ENCODE results near the gene CNTNAP2.

CNTNAP2 gene

DNA sequence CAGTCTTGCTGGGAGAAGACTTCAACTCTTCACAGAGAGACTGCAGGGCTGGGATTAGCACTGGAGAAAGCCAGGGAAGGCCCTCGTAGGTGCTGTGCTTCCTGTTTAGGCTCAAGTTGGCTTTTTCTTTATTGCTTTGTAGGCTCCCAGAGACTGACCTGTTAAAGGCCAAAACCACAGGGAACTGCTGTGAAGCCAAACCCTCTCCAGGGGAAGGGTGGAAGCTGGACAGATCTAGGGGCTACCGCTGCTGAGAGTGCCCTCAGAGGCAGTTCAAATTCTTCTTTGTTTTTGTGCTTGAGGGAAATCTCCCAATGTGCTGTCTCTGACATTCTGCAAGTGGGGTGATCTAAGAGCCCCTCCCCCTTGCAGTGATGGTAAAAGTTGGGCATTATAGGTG is 198.4 kb downstream of the CNTNAP2 start:
- no peak for DNase-seq

DNA sequence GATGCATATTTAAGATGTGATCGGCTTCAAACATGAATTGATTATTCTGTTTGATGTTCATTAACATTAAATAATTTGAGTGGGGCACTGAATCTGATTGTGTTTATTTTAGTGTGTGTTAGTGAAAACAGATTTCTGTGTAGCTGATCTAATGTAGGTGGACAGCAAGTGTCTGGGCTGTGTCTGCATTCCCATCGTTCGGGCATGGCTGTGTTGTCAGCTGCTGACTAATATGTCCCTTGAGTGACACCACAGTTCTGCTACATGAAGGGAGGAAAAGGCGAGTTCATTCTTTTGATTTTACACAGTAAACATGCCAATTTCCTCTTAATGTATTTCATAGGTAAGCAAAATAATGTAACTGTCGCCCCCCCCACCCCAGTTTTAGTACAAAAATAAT is 203.0 kb downstream of the CNTNAP2 start:
- DNase-seq = no peak

DNA sequence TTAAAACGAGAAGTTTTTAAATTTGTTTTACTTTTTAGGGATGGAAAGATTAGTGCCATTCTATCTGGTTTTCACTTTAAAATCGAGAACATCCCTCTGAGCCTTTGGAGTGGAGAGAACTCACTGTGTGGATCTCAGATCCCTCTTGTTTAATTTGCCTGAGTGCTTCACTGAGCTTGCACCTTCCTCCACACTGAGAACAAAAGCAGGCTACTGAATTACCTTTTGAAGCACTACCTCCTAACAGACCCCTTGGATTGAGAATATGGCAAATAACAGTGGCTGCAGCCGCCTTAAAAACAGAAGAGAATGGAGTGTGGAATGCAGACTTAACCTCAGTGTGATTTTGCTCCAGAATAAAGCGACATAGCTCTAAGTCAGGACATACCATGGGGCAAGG is 204.7 kb downstream of the CNTNAP2 start:
- DNase-seq = no peak

DNA sequence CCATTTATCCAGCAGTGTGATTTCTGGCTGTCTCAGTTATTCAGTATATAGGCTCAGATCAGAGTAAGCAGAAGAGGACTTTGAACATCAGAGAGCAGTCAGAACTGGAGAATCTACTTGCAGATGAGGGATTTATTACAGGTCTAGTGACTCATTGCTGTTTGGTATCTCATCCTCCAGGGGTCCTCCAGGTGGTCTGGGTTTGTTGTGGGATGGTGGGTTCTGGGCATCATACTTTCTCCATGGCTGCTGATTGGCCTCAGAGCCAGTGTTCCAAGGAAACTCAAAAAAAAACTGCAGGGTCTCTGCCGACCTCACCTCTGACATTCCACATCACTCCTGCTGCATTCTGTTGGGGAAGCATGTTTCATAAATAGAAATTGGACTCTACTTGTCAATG is 214.8 kb downstream of the CNTNAP2 start:
- no peak for DNase-seq

DNA sequence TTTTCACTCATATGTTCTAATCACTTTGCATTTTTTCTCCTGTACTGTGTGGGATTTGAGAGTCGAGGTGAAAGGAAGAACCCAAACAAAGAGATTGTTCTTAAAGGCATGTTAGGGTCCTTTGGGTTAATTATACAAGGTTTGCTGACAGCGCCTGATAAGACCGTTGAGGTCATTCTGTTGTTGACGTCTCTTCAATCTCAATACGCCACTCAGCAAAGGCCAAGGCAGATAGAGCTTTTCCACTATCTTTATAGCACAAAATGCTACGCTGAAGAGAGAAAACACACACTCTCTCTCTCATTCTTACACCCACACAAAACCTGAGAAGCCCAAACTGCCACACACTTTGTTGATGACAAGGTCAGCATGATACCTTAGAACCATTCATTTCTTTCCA is 228.7 kb downstream of the CNTNAP2 start:
- no peak for DNase-seq

DNA sequence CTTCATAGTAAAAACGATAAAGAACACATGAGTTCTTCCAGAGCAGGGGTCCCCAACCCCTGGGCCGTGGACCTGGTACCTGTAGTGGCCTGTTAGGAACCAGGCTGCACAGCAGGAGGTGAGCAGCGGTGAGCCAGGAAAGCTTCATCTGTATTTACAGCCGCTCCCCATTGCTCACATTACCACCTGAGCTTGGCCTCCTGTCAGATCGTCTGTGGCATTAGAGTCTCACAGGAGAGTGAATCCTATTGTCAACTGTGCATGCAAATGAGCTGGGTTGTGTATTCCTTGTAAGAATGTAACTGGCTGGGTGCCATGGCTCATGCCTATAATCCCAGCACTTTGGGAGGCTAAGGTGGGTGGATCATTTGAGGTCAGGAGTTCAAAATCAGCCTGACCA is 229.5 kb downstream of the CNTNAP2 start:
- no peak for DNase-seq

DNA sequence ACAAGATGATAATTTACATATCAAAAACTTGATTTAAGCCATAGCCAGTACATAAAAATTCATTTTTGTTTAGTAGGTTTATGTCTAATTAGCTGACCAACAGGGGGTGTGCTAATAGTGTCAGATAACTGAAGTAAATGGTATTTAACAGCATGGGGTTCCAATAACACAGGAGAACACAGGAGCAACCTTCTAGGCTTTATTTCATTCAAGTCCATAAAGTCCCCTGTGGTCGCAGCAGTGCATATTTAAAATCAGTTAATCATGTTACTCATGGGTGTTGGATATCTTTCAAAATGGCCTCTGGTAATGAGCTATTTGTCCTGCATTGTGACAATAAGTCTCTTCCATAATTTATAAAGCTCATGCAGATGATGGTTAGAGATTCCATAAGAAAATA is 238.6 kb downstream of the CNTNAP2 start:
- DNase-seq = no peak

DNA sequence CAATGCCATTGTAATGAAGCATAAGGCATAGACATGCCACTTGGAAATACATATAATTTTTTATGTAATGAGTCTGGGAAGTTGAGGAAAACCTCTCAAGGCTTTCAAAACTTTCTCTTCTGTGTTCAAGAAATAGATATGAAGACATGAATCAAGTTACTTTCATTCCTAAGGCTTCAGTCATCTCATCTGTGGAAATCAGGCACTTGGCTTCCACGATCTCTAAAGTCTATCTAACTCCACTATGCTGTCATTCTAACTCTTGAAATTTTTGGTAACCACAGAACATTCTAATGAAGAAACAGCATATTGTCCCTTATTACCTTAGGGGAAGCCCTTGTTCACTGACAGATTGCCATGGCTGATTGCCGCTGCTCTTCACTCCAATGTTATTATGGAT is 242.6 kb downstream of the CNTNAP2 start:
- no peak for DNase-seq

DNA sequence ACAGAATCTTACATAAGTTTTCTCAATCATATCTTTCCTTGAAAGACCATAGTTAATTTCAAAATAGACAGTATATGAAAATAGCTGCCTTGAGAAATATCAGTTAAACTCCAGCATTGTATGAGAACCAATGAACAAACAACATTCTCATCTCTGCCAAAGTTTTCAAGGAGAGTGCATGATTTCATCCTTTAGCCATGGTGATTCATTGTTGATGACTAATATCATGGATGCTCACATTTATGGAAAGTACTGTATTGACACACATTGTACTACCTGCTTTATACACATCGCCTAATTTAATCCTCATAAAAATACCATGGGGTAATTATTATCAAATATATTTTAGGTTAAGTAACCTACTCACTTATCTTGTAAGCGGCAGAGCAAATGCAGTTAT is 250.3 kb downstream of the CNTNAP2 start:
- no peak for DNase-seq

DNA sequence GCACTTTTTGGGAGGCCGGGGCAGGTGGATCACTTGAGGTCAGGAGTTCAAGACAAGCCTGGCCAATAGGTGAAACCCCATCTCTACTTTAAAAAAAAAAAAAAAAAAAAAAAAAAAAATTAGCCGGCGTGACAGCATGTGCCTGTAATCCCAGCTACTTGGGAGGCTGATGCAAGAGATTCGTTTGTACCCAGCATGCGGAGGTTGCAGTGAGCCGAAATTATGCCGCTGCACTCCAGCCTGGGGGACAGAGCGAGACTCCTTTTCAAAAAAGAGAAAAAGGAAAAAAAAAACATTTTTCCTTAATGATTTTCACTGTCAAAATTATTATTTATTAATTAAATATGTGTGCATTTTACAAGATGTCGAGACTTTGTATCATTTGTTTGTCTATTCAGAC is 253.6 kb downstream of the CNTNAP2 start:
- DNase-seq = no peak

DNA sequence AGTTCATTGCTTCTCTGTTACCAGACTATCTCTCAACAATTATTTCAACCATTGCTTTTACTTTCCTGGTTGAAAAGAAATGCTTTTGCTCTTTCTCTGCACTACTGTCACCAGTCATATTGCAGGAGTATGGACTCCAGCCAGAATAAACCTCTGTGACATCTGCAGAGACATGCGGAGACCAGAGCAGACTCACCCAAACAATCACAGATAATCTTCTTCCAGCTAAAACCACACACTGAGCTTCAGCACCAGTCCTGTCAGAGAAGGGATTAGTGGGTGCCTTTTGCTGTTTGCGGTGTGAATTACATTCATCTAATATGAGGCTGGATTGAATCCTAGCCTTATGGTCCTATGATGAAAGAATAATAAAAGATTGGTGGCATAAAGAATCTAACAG is 258.6 kb downstream of the CNTNAP2 start:
- no peak for DNase-seq

DNA sequence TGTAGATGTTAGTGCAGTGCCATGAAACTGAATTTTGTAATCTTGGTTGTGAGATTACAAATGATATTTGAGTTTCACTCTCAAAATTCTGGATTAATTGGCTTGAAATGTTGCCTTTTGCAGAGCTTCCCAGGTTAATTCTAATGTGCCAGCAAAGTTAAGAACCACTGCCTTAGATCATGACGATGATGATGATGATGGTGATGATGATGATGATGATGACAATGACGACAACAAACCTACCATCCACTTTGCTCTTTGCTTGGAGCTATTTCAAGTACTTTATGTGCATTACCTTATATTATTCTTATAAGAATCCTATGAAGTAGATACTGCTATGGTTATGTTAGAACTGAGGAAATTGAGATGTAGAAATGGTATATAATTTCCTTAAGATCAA is 261.6 kb downstream of the CNTNAP2 start:
- no peak for DNase-seq

DNA sequence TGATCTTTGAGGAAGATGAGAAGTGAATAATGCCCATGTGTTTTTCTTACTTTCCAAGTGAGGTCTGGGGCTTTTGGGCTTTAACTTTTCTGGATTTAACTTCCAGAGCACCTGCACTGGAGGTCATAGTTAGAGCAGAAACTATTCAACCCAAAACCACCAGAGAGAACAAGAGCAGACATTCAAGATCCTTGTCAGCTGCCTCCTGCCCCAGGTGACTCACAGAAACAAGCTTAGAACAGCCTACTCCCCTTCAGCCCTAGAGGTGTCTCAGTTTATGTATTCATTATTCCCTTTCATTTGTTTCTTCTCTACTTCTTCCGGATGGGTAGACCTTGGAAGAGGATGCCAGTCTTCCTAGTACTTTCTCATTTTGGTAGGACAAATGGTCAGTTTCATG is 270.5 kb downstream of the CNTNAP2 start:
- no peak for DNase-seq

DNA sequence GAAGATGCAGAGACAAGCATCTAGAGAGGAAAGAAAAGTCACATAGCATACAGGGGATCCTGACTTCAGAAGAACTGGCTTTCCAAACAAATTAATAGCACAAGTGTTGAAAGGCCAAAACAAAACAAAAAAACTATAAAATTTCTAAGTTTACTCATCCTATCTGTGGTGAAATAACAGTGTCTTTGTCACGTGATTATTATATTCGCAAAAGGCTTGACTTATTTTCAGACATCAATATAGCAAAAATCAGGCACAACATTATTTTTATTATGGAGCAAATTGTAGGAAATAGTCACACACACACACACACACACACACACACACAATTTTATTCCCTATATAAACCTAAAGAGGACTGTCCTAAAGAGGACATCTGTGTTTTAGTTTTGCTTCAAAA is 272.3 kb downstream of the CNTNAP2 start:
- DNase-seq = no peak

DNA sequence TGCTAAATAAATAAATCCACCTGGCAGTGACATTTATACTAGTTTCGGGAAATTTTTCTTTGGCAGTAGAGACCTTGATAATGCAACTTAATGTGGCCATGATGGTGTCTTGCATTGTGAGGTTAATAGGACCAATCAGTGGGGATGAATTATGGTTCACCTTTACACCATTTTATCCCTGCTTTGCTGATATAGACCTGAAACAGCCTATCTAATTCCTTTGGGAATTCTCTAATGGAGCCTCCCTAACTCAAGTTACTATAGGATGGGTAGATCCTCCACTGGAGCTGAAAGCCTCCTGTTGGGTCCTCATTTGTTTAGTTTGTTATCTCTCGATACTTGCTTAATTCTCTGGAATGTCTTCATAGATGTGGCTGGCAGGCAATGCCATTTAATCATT is 276.7 kb downstream of the CNTNAP2 start:
- DNase-seq = no peak

DNA sequence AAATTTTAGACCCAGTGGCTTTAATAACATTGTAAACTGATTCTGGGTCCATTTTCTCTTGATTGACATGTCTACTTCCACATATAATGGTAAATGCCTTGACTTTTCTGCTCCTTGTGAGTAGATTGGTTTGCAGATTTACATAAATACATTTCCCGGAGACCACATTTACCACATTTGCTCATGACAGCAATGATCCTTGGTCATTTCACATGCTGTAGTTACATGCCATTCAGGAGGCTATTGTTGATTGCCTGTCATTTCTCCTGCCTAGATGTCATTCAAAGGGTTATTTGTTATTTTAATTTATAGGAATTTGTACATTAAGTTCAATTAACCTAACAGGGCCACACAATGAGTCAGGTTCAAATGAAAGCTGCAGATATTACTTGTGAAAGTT is 280.5 kb downstream of the CNTNAP2 start:
- DNase-seq = no peak

DNA sequence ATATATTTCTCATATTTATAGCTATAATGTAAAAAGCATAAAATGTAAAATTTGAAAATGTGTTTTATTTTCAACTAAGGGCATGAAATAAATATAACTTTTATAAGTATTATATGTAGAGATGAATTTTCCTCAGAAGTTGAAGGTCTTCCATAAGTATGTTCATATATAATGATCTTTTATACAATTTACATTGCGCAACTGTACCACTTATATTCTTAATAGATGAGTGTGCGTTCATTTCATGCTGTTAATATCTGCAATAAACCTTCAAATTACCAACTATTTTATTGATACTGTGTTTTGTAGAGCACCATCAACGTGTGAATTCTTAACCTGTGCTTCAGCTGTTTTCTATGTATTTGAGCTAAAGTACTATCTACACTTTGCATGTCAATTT is 285.3 kb downstream of the CNTNAP2 start:
- DNase-seq = no peak

DNA sequence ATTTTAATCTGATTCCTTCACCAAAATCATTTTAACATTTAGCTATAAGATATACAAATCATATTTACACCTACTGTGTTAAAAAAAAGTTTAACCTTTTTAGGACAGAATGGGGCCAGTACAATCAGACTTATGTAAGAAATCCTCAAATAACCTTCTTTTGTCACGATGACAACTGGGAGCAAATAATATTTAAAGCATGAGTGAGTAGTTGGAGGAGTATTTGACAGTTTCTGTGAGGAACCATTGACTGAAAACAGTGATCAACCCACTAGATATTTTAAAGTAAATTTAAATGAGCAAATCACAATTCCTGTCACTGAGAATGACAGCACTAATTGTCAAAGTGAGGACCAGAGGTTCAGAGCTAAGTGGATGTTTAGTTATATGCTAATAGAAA is 289.1 kb downstream of the CNTNAP2 start:
- no peak for DNase-seq

DNA sequence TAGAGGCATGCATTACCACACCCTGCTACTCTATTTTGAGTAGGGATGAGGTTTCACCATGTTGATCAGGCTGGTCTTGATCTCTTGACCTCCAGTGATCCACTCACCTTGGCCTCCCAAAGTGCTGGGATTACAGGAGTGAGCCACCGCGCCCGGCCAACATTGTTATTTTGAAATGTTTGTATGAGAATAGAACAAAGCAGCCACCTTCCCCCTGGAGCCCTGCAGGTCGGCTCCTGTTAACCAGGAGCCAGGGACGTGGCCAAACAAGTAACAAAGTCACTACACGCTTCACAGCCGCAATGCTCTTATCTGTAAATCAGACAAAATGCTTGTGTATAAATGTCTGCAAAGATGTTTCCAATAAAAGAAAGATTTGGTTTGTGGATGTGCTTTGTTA is 295.4 kb downstream of the CNTNAP2 start:
- no peak for DNase-seq

DNA sequence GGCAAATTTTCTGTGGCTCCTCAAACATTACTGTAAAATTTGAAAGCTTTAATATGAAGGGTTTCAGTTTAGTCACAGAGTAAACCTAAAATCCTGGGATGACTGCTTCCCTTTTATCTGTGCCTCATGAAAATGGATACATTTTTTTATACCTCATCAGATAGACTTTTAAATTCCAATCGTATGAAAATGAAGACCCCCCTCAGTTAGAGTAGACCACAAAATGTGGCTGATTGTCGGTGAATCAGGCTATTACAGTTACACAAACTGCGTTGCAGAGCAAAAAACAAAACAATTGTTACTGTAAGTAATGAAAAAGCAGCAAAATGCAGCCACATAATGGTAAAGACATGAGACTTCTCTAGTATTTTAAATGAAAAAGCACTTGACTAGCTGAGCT is 296.2 kb downstream of the CNTNAP2 start:
- no peak for DNase-seq

DNA sequence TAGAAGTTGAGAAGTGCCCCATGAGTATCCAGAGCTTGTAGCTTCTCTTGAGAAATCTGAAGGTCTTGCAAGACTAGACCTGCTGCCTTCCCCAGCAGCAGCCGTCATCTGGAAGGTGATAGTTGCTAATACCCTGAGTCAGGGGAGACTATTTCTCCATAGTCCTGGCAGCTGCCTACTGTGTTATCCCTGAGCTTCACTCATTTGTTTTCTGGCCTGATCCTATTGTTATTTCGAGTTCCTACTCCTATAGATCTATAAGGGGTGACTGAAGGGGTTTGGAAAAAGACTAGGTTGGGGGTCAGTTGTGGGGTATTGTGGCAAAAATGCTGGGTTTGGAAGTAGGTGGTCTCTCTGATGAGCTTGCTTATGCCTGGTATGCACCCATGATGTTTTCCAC is 297.8 kb downstream of the CNTNAP2 start:
- DNase-seq = no peak

DNA sequence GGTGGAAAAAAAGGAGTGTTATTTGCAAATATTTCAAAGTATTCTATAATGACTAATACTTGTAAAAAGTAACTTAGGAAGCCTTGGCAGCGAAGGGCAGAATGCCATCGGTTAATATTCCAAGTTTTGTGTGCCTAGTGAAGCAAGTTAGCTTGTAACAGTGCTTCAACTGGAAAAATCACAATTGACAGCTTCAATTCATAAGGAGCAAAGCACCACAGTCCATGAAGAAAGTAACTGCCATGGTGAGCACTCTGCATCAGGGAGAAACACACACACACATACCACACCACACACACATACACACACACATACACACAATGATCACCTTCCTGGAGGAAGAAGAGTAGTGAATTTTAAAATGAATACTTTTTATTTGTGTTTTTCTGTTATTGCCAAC is 298.3 kb downstream of the CNTNAP2 start:
- no peak for DNase-seq

DNA sequence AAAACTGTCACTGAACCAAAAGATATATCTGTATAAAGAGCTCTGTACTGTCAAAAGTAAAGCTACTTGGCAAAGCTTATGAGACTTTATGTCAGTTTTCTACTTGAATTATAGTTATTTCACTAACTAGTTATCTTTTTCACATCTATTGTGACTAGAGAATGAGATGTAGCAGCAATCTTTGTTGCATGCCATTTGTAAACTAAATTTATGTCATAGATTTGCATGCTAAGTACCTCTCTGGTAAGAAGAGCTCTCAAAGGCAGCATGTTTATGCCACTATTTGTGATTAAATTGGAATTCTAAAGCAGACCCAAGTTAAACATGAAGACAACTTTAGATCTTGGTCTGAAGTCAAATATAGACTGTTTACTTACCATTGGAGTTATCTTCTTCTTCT is 300.6 kb downstream of the CNTNAP2 start:
- DNase-seq = no peak

DNA sequence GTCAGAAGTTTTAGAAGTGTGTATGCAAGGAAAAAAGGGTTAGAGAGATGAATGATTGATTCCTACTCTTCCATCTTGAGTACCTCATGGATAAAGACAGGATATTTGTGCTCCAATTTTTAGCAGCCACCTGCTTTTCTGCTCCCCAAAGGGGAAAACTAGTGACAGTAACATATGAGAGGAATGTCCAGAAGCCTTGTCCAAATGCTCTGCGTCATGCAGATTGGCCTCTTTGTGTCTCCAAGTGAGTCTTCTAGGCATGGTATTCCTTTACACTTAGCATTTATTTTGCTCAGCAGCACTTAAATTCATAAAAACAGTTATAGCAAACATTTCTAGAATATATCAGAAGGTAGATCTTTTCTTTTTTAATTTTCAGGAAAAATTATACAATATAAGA is 306.8 kb downstream of the CNTNAP2 start:
- no peak for DNase-seq

DNA sequence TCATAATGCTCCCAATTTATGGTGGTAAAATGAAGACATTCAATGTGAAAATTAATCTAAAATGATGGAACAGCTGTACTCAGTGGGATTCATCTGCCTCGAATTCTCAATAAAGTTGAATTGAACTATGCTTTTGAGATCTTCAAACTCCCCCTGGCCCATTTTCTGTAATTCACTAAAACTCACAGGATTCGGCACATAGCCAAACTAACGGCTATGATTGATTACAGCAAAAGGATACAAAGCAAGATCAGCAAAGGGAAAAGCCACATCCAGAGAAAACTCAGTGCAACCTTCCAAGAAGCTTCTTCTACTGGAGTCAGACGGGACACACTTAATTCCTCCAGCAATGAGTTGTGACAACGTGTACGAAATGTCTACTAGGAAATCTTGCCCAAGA is 307.5 kb downstream of the CNTNAP2 start:
- no peak for DNase-seq

DNA sequence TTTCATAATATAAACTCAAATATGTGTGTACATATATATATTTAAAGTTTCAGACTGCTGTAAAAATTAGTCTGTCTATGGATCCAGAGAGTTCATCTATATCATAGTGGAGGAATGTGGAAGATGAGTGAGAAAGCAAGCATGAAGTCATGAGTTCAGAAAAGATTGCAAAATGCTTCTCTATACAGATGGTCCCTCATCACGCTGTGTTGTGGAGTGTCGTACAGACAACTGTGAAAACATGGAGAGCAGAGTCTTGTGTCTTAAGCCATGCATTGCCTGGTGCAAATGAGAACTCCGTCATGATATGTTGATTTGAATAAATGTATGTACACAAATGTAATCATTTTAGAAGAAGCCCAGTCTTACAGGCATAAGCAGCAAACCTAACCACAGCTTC is 316.9 kb downstream of the CNTNAP2 start:
- no peak for DNase-seq

DNA sequence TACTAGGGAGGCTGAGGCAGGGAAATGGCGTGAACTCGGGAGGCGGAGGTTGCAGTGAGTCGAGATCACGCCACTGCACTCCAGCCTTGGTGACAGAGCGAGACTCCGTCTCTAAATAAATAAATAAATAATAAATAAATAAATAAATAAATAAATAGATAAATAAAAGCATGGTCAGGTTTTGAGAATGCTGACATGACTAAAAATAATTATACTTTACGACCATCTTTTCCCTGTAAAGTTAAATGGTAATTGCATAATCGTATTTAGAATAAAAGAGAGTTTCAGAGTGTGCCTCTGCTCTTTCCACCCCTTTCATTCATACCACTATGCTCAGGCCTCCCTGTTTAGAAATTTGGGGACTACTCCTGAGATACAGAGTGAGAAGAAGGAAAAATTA is 326.5 kb downstream of the CNTNAP2 start:
- no peak for DNase-seq

Measured in NCI-H526 treated with DMSO at 0.1 percent for 48 hours (cell line).